Natural killer cell (primary cell): ENCODE results near the gene KCNAB3. TPM values are rescaled to one million over a fixed set of nuclear protein-coding genes. Genes with fewer than 3 reads are reported as not detected.
A peak's percentile ranks its signal among the peaks of the same experiment; 100 is the strongest.

ENCODE experiments used
- ATAC-seq, 3 donors: fragments of 150-1000 bp in 2 of 3; fragments of 200-7000 bp in 1 of 3; cut with Tn5 transposase; 1 replicate in 1 of 3; 2 replicates in 2 of 3; pipeline ENCODE4 v1.10.0; 2021; ENCODE audit warnings: mild to moderate bottlenecking in 2 of 3, moderate library complexity in 2 of 3
- DNase-seq, 2 donors: peaks; one replicate each; pipeline versions ENCODE4 v3.0.0 to v3.0.0-alpha.2; 2013 to 2021; ENCODE audit warnings: mixed read lengths in 1 of 2
- H3K27ac ChIP-seq: one replicate; pipeline ENCODE4 v1.5.1; 2013; ENCODE audit warnings: mild to moderate bottlenecking, low read length
- H3K27me3 ChIP-seq: one replicate; pipeline ENCODE4 v1.6.1; 2013; ENCODE audit warnings: low read length; ENCODE audit not compliant: control insufficient read depth, insufficient read depth
- H3K36me3 ChIP-seq: one replicate; pipeline ENCODE4 v1.6.1; 2013; ENCODE audit warnings: low read length; ENCODE audit not compliant: control insufficient read depth, insufficient read depth
- H3K4me1 ChIP-seq: one replicate; pipeline ENCODE4 v1.6.1; 2013; ENCODE audit warnings: low read length; ENCODE audit not compliant: control insufficient read depth, insufficient read depth
- H3K4me3 ChIP-seq: one replicate; pipeline ENCODE4 v1.5.1; 2013; ENCODE audit warnings: low read length
- H3K9me3 ChIP-seq: one replicate; pipeline ENCODE4 v1.6.1; 2013; ENCODE audit warnings: low read length; ENCODE audit not compliant: control insufficient read depth, insufficient read depth
- H3K27ac Mint-ChIP-seq, 2 donors: one replicate each; pipeline ENCODE4 v1.8.0; 2022; ENCODE audit warnings: mild to moderate bottlenecking in 2 of 2, mixed read lengths in 2 of 2, moderate library complexity in 1 of 2
- H3K27me3 Mint-ChIP-seq, 2 donors: one replicate each; pipeline ENCODE4 v1.8.0; 2022; ENCODE audit warnings: low read depth in 2 of 2, mixed read lengths in 2 of 2
- H3K36me3 Mint-ChIP-seq: one replicate; pipeline ENCODE4 v1.8.0; 2022; ENCODE audit warnings: mixed read lengths
- H3K4me1 Mint-ChIP-seq, 2 donors: one replicate each; pipeline ENCODE4 v1.8.0; 2022; ENCODE audit warnings: mixed read lengths in 2 of 2
- H3K4me3 Mint-ChIP-seq: one replicate; pipeline ENCODE4 v1.8.0; 2022; ENCODE audit warnings: mild to moderate bottlenecking, moderate library complexity, mixed read lengths
- H3K9me3 Mint-ChIP-seq, 2 donors: one replicate each; pipeline ENCODE4 v1.8.0; 2022; ENCODE audit warnings: mixed read lengths in 2 of 2
- CTCF ChIP-seq: fragments of 200-600 bp; IDR thresholded peaks from one replicate; pipeline ENCODE4 v1.8.0; 2022; ENCODE audit warnings: antibody characterized with exemption
- WGBS: methylation state at CpG from one replicate; pipeline ENCODE4 v1.1.7; 2013; ENCODE audit warnings: missing lambda C conversion rate; ENCODE audit not compliant: insufficient coverage; 5-methylcytosine and 5-hydroxymethylcytosine counted together
- intact Hi-C: fragments of 100-400 bp; cut with micrococcal nuclease; formaldehyde crosslinking; loops from one replicate; pipeline ENCODE4 v1.14.2; 2022
- total RNA-seq, 4 donors: library from RNA; stranded (reverse); fragments of 120-200 nt in 1 of 4; gene quantifications; one replicate each; pipeline versions ENCODE4 v1.2.3 to v1.2.4, GENCODE V29; 2013 to 2022

Gene KCNAB3
- total RNA-seq, 3 donors from 2014 or later (not counting 1 experiment from before 2014, with no cell fraction given): 7.9 to 11.7 (median 9.3) TPM

GRCh38 chr17:7873051-7873450, 56.6 kb downstream of the KCNAB3 start:
- WGBS: 90% methylated on average over 4 of the region's 4 CpGs
- Histone ChIP-seq H3K9me3 (no peaks in the 10 kb centered on the region), H3K27me3 (no peaks in the 10 kb centered on the region), H3K36me3 (peaks cover 9% of the 10 kb centered on the region), H3K4me3 (no peak overlapping the region), H3K27ac (no peak overlapping the region), H3K4me1 (peaks cover 3% of the 10 kb centered on the region)
- DNase-seq (no peak), ATAC-seq (no peak)
- no peak for TF ChIP-seq CTCF
- Mint-ChIP-seq H3K4me1 (peaks cover 33 to 39% of the 10 kb centered on the region in 2 donors), H3K4me3 (no peak overlapping the region), H3K27me3 (no peaks in the 10 kb centered on the region), H3K27ac (peak overlapping the region in 1 of 2 donors; percentile 43), H3K9me3 (no peaks in the 10 kb centered on the region), H3K36me3 (no peaks in the 10 kb centered on the region)
- intact Hi-C loops: no loop called here

Other genes starting within 250 kb of the KCNAB3 start
- gene TP53, start 242.4 kb downstream of the KCNAB3 start, total RNA-seq: 10 to 100 TPM; 56.5 to 65.5 (median 62.0) TPM
- 10 to 100 TPM in 2 of 3 donors, 1 to 10 TPM in 1; 9.9 to 12.8 (median 12.0) TPM for gene WRAP53, start 241.4 kb downstream of the KCNAB3 start, total RNA-seq
- not detected for gene EFNB3, start 224.7 kb downstream of the KCNAB3 start, total RNA-seq
- under 1 TPM in 2 of 3 donors, not detected in 1; 0.05 to 0.07 TPM for gene DNAH2, start 212.1 kb downstream of the KCNAB3 start, total RNA-seq
- gene KDM6B, start 95.6 kb downstream of the KCNAB3 start, total RNA-seq: 100 to 1,000 TPM; 104 to 165 (median 149) TPM
- 10 to 100 TPM; 12.7 to 45.5 (median 27.6) TPM for gene TMEM88, start 74.8 kb downstream of the KCNAB3 start, total RNA-seq
- gene NAA38, start 72.3 kb downstream of the KCNAB3 start, total RNA-seq: 10 to 100 TPM; 35.9 to 40.3 (median 37.3) TPM
- 10 to 100 TPM; 11.0 to 18.3 (median 11.5) TPM for gene CYB5D1, start 71.9 kb downstream of the KCNAB3 start, total RNA-seq
- gene CHD3, start 41.1 kb downstream of the KCNAB3 start, total RNA-seq: 100 to 1,000 TPM; 215 to 275 (median 218) TPM
- 1 to 10 TPM; 3.6 to 5.9 (median 4.7) TPM for gene RNF227, start 13.6 kb downstream of the KCNAB3 start, total RNA-seq
- gene TRAPPC1, start 2.1 kb upstream of the KCNAB3 start, total RNA-seq: 100 to 1,000 TPM; 122 to 144 (median 135) TPM
- gene CNTROB, start 2.4 kb upstream of the KCNAB3 start, total RNA-seq: 10 to 100 TPM; 36.3 to 49.8 (median 45.2) TPM
- gene GUCY2D, start 72.8 kb upstream of the KCNAB3 start, total RNA-seq: not detected
- not detected for gene ALOX15B, start 109.2 kb upstream of the KCNAB3 start, total RNA-seq
- under 1 TPM; 0.29 to 0.58 (median 0.56) TPM for gene ALOX12B, start 157.9 kb upstream of the KCNAB3 start, total RNA-seq
- gene ALOXE3, start 188.7 kb upstream of the KCNAB3 start, total RNA-seq: not detected
- gene HES7, start 194.2 kb upstream of the KCNAB3 start, total RNA-seq: under 1 TPM; 0.50 to 0.77 (median 0.61) TPM
- gene PER1, start 222.5 kb upstream of the KCNAB3 start, total RNA-seq: 1,000 to 10,000 TPM in 1 of 3 donors, 100 to 1,000 TPM in 2; 636 to 1,422 (median 923) TPM
- gene VAMP2, start 233.1 kb upstream of the KCNAB3 start, total RNA-seq: 100 to 1,000 TPM; 191 to 315 (median 234) TPM
- 100 to 1,000 TPM in 1 of 3 donors, 10 to 100 TPM in 2; 48.9 to 101 (median 96.1) TPM for gene TMEM107, start 246.5 kb upstream of the KCNAB3 start, total RNA-seq